Right forelimb (tissue), 1 donor: ENCODE measurements around the gene IARS1.

Source experiments
- DNase-seq: peaks from one replicate; pipeline ENCODE4 v3.0.0-alpha.2; 2018

Gene IARS1

GRCh38 chr9:92293452-92294296 is at the start of gene IARS1:
TSS of gene IARS1 (minus strand) at chr9:92293697. CDS start at chr9:92289419, 4,278 bp downstream.
- DNase-seq: peak; percentile 100

DNA sequence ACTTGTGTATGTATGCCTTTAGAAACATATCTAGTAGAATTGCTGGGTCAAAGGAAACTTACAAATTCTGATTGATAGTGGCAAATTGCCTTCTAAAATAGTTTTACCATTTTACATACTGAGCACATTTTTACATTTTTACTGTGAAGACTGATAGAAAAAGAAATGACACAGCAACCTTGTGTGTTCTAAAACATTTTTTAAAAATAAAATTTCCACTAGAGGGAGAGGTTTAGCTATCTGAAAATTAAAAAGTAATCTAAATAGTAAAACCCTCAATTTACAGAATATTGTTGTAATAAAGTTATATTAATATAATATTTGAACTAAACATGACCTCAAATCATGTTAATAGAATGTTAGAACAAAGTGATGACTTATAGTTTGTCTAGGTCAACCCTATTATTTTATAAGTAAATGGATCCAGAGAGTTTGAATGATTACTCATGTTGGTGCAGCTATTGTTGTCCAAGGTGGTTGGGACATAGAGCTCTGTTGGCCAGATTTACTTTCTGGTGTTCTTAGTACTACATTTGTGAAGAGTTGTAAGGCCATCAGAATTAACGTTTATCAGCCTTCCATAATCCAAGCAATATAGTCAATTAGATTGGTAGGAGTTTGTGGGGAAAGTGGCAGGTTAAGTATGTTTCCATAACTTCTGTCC is 49.5 kb upstream of the IARS1 start:
- DNase-seq: no peak

DNA sequence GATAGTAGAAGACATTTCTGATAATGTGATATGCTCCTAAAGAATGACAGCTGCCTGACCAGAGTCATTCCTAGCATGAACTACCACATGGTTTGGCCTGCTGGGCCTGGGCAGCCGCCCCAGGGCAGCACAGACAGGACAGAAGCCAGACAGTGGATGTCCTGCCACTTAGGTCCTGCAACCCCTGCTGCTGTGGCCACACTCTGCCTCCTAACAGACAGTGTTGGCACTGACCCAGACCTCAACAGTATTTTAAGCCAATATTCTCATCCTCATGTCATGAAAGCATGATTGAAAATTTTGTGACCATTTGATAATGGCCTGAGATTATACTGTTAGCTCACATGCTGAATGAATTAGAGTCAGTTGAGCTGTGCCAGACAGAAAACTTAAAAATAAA is 48.1 kb upstream of the IARS1 start:
- no peak for DNase-seq

GRCh38 chr9:92333282-92333634 is 39.8 kb upstream of the IARS1 start:
- DNase-seq: no peak

DNA sequence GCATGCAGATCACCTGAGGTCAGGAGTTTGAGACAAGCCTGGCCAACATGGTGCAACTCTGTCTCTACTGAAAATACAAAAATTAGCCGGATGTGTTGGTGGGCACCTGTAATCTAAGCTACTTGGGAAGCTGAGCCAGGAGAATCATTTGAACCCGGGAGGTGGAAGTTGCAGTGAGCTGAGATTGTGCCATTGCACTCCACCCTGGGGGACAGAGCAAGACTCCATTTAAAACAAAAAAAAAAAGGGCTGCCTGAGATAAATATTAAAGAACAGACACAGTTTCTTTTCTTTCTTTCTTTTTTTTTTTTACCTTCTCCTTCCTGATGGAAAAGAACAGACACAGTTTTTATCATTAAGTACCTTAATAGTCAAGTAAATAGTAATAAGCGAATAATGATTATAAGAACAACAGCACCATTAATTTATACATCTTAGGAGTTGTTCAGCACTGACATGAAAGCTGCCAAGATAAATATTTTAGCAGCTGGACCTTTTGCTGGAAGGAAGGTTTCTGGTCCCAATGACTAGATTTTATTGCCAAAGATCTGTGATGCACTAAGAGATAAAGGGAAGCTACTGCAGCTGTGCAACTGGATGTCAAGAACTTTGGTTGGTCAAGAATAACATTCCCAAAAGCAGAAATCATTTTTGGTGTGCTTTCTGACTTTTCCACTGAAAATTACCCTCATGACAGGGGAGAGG is 39.2 kb upstream of the IARS1 start:
- no peak for DNase-seq

DNA sequence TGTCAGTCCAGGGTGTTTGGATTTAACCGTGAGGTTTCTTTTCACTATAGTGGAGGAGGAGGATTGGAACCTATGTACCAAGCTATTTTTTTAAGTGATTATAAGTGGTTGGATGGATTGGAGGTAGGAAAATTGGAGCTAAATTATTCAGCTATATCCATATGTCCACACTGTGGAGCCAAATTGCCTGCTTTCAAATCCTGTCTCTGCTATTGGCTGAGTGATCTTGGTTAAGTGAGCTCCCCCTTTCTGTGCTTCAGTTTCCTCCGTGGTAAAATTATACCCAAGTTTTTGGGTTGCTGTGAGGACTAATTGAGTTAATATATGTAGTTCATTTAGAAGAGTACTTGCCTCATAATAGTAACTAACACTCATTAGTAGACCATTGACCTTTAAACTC is 34.7 kb upstream of the IARS1 start:
- DNase-seq: no peak

DNA sequence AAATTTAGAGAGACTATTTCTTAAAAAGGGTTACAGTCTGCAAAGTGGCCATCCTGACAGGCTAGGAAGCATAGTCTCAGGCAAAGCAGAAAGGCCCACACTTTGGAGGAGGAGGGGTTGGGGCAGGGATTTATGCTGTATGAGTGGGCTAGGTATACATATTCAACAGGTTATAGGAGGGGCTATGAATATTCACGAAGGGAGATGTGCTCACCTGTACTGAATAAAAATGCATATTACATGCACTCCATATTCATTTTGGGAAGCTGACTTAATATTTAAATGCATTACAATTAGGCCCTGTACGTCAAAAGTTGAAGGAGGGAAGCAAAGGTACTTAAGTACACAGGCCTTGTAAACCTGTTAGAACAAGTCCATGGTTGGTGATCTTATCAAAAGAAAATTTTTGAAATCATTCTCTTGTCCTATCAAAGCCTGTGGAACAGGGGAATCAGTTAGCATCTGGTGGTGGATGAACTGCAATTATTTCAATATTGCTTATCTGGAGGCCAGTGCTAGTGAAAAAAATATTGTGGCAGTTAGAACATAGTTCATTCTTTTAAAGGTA is 33.9 kb upstream of the IARS1 start:
- DNase-seq: no peak

GRCh38 chr9:92325991-92326500 is 32.5 kb upstream of the IARS1 start:
- no peak for DNase-seq

DNA sequence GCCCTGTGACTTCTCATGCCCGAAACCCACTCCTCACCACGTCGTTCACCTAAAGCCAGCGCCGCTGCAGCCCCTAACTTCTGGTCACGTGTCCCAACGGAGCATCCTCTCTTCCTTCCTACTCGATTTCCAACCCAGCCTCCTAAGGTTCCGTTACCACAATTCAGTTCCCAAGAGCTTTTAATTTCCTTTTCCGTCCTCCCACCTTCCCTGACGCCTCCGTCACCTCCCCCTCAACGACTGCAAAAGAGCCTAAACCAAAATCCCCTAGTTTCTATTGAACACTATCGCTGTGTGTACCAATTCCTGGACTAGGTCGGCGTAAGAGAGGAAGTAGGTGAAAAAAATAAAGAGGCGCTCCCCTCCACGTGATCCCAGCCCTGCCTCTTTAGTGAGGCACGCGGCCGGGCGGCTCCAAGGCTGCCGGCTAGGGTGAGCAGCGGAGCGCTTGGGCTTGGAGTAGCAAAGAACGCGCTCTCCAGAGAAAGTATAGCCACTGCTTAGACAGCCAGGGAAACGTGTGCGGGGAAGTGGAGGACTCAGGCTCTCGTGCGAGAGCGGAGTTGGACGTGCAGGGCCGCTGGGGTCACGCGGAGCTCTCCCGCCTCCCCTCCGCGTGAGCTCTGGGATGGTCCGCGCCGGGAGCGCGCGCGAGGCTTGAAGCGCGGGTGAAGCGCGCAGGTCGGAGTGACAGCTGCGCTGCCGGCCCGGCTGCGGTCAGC is 31.9 kb upstream of the IARS1 start, which contains the start of the genes CENPP and NOL8:
CENPP (plus strand) TSS at position 685 of the 722 bp plus-strand sequence.
NOL8 (minus strand) TSS at position 82 of the 722 bp plus-strand sequence. CDS start 1,189 bp downstream, outside the sequence.
- DNase-seq: peak; percentile 92

DNA sequence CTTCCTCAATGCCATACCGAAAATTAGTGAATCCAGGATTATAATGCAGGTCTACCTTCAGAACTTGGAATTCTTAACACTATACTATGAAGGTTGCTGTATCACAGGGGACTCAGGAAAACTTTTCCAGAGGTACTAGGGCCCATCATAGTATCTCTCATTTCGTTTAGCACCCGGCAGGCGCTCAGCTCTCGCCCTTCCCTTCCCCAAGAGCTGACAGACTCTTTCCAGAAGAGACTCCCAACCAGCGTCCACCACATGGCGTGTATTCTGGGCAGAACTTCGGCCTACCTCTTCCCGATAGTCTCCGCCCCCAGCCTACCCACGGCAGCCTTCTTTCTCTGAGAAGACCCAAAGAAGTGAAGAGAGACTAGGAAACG is 31.4 kb upstream of the IARS1 start:
- DNase-seq: no peak

- DNase-seq: no peak
Measured at GRCh38 chr9:92324431-92324830, 30.9 kb upstream of the IARS1 start.

DNA sequence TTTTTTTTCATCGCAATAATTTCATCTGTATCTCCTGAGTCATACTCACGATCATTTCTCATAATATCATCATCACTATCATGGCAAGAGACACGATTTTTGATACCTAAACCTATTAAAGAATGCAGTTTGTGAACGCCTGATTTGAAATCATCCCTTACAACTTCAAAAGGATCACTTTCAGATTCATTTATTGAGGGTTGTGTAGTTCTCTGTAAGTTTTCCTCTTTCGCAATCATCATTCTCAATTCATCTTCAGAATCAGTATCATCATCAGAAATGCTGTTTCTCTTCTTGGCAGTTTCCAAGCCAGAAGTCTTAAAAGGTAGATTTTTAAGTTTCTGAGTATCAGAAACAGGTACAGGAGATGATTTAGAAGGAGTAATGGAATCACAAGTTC is 22.0 kb upstream of the IARS1 start:
- no peak for DNase-seq

GRCh38 chr9:92313624-92314012 is 20.1 kb upstream of the IARS1 start:
- no peak for DNase-seq

GRCh38 chr9:92312887-92313623 is 19.6 kb upstream of the IARS1 start:
- no peak for DNase-seq

DNA sequence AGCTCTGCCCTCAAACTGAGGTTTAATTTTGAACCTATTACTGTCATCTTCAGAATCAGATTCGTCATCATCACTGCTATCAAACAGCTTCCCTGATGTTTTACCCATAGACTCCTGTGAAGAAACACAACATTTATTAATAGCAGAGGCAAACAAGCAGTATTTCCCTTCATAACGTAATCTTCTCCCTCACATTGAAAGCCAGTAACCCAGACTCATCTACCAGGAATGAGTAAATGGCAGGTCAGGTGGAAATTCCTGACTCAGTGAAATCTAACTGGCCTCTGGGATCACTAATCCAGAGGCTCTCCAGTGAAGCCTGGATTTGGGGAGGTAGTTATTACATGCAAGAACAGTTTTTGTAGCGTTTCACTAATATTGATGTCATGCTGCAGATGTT is 17.1 kb upstream of the IARS1 start:
- DNase-seq: no peak

DNA sequence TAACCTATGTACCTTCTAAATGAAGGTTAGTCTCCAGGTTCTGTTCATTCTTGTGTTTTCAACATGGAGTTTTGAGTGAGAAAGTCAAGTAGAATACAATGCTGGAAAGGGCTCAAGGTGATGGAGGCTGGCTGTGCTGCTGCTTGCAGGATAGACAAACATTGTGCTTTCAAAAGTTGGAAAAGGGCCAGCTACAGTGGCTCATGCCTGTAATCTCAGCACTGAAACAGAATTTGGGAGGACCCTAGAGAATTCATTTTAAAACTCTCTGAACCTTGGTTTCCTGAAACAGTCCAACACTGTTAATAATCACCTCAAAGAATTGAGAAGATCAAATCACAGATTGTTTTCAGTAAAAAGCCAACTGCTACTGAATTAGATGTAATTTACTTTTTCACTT is 15.4 kb upstream of the IARS1 start:
- no peak for DNase-seq

GRCh38 chr9:92300936-92301335 is 7.4 kb upstream of the IARS1 start:
- no peak for DNase-seq

GRCh38 chr9:92299116-92299515 is 5.6 kb upstream of the IARS1 start:
- no peak for DNase-seq

DNA sequence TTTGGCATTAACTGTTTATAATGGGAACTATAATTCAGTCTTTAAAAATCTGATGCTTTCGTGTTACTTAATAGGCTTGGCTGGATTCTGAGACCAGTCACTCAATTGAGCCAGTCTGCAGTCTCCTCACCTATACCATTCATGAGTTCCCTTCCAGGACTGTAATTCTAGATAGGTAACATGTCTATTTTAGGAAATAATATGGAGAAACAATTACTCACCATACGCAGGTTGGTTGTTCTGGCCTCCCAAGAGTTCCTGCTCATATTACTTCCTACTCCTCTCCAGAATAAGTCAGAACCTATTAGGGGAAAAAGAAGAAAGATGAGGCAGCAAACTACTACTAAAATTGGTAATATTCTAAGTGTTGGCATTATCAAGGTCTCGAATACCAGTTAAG is 4.5 kb upstream of the IARS1 start:
- no peak for DNase-seq

GRCh38 chr9:92297611-92298010 is 4.1 kb upstream of the IARS1 start:
- DNase-seq: no peak

DNA sequence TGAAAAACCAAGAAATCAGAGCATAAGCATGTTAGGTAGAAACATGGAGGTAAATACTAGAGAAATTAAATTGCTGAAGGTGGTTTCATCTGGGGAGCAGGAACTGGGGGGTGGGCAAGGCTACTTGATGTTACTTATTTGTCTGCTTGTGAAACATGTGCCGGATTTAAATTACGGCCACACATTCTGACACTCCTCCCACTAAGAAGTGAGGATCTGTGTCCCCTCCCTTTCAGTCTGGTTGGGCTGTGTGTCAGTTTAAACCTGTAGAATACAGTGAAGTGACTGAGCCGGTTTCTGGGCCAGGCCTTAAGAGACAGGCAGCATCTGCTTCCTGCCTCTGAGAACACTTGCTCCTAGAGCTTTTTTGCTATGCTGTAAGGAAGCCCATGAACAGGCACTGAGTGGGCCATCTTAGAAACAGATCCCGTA is 2.3 kb upstream of the IARS1 start:
- DNase-seq: no peak
